HG02678 (cell line): Measurements from ENCODE around the gene AGO1.
"Not testable (repeated sequence)": the region's sequence is repeated elsewhere in the genome, so short reads cannot be mapped to it uniquely, and the experiment has no call there.

Experiments used
- ATAC-seq: cut with Tn5 transposase; IDR thresholded peaks from one replicate; pipeline ENCODE4 v1.9.1; 2021; ENCODE audit warnings: mild to moderate bottlenecking, moderate library complexity; ENCODE audit not compliant: unreplicated experiment

The AGO1 gene

DNA sequence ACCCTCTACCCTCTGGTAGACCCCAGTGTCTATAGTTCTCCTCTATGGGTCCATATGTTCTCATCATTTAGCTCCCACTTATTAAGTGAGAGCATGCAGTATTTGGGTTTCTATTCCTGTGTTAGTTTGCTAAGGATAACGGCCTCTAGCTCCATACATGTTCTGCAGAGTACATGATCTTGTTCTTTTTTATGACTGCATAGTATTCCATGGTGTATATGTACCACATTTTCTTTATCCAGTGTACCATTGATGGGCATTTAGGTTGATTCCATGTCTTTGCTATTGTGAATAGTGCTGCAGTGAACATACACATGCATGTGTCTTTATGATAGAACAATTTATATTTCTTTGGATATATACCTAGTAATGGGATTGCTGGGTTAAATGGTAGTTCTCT, 81.3 kb downstream of the AGO1 start:
- ATAC-seq, result not testable (repeated sequence)

DNA sequence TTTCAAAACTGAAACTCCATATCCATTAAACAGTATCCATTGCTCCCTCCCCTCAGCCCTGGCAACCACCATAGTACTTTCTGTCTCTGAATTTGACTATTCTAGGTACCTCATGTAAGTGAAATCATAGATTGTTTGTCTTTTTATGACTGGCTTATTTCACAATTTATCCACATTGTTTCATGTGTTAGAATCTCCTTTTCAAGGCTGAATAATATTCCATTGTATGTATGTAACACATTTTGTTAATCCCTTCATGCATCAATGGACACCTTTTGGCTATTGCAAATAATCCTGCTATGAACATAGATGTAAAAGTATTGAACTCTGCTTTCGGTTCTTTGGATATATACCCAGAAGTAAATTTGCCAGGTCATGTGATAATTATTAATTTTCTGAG, 85.4 kb downstream of the AGO1 start:
- no peak for ATAC-seq

- no peak for ATAC-seq
These were observed 88.6 kb downstream of the AGO1 start for GRCh38 chr1:35971601-35972000.

DNA sequence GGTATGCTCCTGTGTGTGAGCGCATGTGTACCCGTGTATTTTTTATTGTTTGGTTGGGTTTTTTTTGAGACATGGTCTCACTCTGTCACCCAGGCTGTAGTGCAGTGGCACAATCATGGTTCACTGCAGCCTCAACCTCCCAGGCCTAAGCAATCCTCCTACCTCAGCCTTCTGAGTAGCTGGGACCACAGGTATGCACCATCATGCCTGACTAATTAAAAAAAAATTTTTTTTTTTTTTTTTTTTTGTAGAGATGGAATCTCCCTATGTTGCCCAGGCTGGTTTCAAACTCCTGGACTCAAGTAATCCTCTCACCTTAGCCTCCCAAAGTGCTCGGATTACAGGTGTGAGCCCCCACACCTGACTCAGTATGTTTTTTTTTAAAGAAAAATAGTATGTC, 89.6 kb downstream of the AGO1 start:
- ATAC-seq, result not testable (repeated sequence)

DNA sequence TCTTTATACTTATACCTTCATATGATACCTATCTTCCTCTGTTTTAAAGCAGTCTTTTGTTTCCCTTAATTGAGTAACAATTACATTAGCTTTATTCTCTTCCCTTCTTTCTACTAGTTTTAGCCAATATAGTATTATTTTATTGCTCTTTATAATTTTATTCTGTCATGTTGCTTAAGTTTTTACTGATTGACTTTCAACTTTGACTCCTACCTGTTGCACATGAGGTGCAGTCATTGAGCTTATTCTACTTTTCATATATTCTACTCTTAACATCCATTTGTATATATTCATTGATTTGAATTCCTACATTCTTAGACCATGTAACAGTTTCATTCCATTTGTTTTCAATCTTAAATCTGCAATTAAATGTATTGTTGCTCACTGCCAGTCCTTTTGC, 97.1 kb downstream of the AGO1 start:
- no peak for ATAC-seq
